Fibroblast of skin of left biceps (primary cell): ENCODE measurements around the gene SLC43A3.
A peak's percentile ranks its signal among the peaks of the same experiment; 100 is the strongest.

Experiments
- DNase-seq, 2 experiments: peaks; one replicate each; pipeline ENCODE4 v3.0.0-alpha.2; 2013; ENCODE audit warnings: low read depth in 2 of 2

SLC43A3 gene

DNA sequence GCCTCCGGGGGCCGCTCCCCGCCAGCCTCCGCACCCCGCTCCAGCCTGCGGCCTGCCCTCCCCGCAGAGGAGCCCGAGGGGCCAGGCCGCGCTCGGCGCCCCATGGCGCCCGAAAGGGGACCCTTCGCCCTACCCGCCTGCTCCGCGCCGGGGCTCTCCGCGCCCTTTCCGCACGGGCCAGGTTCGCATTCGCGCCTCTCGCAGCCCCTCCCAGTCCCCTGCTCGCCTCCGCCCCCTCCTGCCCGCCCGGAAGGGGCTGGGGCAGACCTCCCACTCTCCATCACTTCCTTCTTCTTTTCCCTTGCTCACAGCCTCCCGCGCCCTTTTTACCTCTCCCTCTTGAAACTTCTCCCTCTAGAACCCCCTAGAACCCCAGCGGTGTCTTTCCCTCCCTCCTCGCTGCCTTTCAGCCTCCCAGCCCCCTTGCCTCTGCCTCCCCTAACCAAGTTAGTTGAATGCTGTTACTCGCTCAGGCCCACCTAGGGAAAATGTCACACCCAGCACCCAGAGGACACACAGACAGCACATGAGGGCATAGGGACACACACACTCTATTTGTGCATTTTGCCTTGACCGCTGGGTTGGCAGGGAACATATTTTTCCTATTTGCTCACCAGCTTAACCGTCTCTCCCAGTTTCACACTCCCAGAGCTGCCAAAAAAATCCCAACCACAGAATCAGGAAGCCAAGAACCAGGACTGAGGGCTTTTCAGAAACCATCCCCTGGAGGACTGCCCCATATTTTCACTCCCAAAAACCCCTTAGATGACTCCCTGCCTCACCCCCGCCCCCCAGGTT lies at the start of gene SLC43A3:
TSS of gene SLC43A3 (minus strand) at position 193 of the 798 bp plus-strand sequence. CDS start 949 bp downstream, outside the sequence.
- peak; percentile 87 to 88 for DNase-seq

- DNase-seq, result no peak
Observed at GRCh38 chr11:57476047-57476756, 49.3 kb upstream of the SLC43A3 start.

DNA sequence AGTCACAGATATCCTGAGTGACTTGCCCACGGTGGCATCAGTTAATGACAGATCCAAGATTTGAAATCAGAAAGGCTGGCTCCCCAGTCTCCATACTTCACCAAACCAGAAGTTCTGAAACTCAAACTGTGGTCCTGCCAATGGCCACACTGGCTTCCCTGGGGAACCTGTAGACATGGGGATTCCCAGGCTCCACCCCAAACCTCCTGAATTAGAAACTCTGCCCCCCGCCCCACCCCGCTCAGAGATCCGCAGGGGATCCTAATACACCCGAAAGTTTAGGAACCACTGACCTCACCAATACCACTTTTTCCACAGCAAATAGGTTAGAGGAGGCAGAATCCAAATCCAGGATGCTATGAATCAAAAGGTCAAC lies 48.7 kb upstream of the SLC43A3 start:
- no peak for DNase-seq

DNA sequence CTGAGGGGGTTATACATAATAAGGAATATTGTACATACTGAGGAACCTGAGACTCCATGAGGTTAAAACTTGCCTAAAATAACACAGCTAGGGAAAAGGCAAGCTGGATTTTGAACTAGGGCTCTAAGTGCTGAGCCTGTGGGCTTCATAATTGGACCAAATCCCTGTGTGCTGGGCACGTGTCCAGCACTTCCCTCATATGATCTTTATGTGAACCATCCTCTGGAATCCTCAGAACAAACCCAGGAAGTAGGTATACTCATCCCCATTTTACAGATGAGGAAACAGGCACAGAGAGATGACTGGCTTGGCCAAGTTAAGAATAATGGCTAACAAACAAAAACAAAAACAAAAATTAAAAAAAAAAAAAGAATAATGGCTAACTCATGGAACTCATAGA lies 48.3 kb upstream of the SLC43A3 start:
- DNase-seq, result no peak

DNA sequence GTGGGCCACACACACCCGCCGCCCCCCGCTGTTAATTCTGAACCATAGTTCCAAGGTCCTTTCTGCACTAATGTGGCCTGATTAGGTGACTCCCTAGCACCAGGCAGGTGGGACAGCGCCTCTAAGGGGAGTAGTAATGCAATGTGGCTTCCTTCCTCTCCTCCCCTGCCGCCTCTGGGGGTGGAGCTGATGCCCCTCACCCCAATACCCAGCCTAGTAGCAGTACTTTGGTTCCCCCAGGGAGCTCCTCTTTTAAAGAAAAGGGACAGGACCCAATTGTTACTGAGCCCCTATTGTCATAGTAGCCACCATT lies 47.8 kb upstream of the SLC43A3 start:
- no peak for DNase-seq

- DNase-seq, result no peak
Observed at GRCh38 chr11:57474017-57474802, 47.3 kb upstream of the SLC43A3 start.

- no peak for DNase-seq
Observed at GRCh38 chr11:57473285-57473841, 46.4 kb upstream of the SLC43A3 start.

GRCh38 chr11:57471496-57471895 lies 44.6 kb upstream of the SLC43A3 start:
- no peak for DNase-seq

DNA sequence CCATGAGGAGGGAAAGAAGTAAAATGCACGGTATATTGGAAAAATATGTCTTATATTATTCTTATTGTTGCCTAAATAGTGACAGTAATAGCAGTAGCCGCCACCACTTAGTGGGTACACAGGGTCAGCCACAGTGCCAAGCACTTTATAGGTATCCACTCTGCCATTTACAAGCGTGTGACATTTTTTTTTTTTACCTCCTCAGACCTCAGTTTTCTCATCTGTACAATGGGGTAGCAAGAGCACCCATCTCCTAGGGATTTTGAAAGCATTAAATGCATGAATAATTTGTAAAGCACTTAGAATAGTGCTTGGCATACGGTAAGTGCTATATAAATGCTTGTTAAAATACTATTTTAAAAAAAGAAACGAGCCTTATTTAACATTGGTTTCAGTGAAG lies 42.3 kb upstream of the SLC43A3 start:
- no peak for DNase-seq

DNA sequence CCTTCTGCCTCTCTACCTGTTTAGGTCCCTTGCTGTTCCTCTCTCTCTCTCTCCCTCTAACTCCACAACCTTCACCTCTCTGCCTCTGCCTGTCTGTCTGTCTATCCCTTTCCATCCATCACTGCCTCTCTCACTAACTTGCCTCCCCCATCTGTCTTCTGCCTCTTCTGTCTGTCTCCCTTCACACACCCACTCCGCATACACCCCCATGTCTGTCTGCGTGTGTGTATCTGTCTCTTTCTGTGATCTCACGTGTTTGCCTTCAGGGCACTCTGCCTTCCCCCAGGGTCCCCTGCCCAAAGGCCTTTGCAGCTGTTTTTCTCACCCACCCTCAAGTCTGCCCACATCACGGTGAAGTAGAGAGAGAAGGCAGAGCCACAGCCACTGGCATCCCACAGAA lies 41.4 kb upstream of the SLC43A3 start:
- DNase-seq, result no peak

- DNase-seq, result no peak
Observed at GRCh38 chr11:57467508-57468157, 40.7 kb upstream of the SLC43A3 start.

GRCh38 chr11:57466680-57467079 lies 39.8 kb upstream of the SLC43A3 start:
- DNase-seq, result no peak

DNA sequence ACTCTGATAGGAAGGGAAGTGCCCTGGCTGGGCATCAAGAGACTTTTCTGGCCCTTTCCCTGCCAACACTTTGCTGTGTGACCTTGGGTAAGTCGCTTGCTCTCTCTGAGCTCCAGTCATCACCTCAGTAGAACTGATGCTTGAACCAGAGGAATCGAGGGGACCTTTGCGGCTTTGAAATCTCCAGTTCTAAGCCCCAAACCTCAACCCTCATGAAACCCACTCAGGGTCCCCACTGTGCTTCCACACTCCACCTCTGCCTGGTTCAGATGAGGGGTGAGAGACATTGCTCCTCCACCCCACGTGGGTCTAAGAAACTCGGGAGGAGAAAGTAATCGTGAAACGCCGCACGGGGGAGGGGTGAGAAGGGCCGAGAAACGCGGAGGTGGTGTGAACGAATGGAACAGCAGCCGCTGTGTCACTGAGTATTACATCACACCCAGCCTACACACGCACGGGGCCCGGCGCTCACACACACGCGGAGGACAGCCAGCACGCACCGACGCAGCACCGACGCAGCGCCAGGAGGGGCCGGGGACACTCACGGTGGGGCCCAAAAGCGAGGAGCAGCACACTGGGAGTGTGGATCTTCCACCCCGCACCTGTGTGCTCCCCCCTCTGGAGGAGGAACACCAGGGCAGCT lies 37.7 kb upstream of the SLC43A3 start:
- no peak for DNase-seq

GRCh38 chr11:57463671-57464538 lies 37.0 kb upstream of the SLC43A3 start:
- DNase-seq, result no peak

DNA sequence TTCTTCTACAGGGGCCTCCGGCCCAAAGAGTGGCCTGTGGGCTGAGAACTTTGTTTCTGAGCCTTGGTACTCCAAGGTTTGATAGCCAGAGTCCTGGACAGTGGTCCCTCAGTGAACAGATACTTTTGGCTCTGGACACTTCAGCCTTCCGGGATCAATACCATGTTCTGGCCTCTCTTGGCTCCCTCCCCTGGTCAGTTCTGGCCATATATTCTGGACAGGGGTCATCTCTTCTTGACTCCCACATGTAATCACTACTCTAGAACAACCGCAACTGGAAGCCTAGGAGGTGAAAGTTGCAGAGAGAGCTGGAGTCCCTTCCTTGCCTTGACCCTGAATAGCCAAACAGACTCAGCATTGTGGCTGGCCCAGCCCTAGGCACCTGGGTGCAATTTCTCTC lies 35.7 kb upstream of the SLC43A3 start:
- no peak for DNase-seq

DNA sequence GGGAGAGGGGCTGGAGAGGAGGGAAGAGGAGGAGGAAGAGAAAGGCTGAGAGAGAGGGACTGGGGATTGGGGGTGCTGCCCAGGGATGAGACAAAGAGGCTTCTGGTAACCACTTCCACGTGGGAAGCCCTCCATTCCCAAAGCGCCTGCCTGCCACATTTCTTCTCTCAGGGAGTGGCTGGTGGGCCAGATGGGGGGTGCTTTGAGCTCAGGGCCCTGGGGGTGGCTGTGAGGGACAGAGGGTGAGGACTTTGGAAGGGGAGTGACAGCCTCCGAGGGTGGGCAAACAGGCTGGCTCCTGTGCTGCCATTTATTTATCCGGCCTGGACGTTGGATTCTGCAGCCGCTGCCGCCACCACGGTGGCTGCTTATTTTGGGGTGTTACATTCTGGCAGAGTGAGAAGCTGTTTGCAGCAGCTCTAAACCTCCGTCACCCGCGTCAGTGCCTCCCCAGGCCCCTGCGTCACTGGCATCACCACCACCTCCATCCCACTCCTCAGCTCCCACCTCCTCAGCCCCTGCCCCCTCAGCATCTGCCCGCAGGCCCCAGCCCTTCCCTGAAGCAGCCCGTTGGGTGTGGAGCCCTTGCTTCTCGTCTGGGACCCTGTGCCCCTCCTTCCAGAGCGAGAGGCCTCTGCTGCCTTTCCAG lies 35.0 kb upstream of the SLC43A3 start:
- DNase-seq, result no peak

GRCh38 chr11:57460758-57461749 lies 34.1 kb upstream of the SLC43A3 start:
- DNase-seq, result no peak

- DNase-seq, result no peak
Observed at GRCh38 chr11:57460022-57460757, 33.3 kb upstream of the SLC43A3 start, which contains the start of gene RTN4RL2. RTN4RL2 (plus strand) TSS chr11:57460528; CDS start chr11:57460866, 338 bp downstream.
